T-cell (primary cell): Measurements from ENCODE around the gene TNS1. TPM values are rescaled to one million over a fixed set of nuclear protein-coding genes. Genes with fewer than 3 reads are reported as not detected.

ENCODE experiments used
- ATAC-seq, 4 experiments: fragments of 200-7000 bp in 3 of 4; fragments of 150-1000 bp in 1 of 4; cut with Tn5 transposase; replicated peaks in 1 of 4; 1 replicate in 3 of 4; 2 replicates in 1 of 4; pipeline ENCODE4 v1.10.0; 2021; ENCODE audit warnings: moderate library complexity in 3 of 4, mild to moderate bottlenecking in 2 of 4, moderate number of reproducible peaks in 1 of 4
- CTCF ChIA-PET, 2 donors: fragments of 300-600 bp; sonication (Branson Sonifier 250); formaldehyde crosslinking; loops; one replicate each; lab custom pipeline; 2022; ENCODE audit warnings: antibody characterized with exemption in 2 of 2; lab: Charles Lee
- POLR2A ChIA-PET, 2 donors: fragments of 300-600 bp; sonication (Branson Sonifier 250); formaldehyde crosslinking; loops; one replicate each; lab custom pipeline; 2022; ENCODE audit warnings: antibody characterized with exemption in 2 of 2; lab: Charles Lee
- DNase-seq, 35 experiments: peaks; one replicate each; pipeline versions ENCODE4 v3.0.0 to v3.0.0-alpha.2; 2013 to 2023
- H3K27ac ChIP-seq: one replicate; pipeline ENCODE4 v1.5.1; 2013; ENCODE audit warnings: low read length
- H3K27me3 ChIP-seq, 2 experiments: replicated peaks in 1 of 2; 1 replicate in 1 of 2; 2 replicates in 1 of 2; pipeline versions ENCODE4 v1.6.1 to v1.7.0; 2013; ENCODE audit warnings: low read length in 1 of 2, mixed read lengths in 1 of 2; ENCODE audit not compliant: control insufficient read depth in 2 of 2, insufficient read depth in 2 of 2; ENCODE audit errors: extremely low read depth in 1 of 2
- H3K36me3 ChIP-seq, 2 donors: 1 replicate in 1 of 2; 2 replicates in 1 of 2; pipeline versions ENCODE4 v1.6.1 to v1.7.0; 2013; ENCODE audit warnings: low read length in 1 of 2; ENCODE audit not compliant: control insufficient read depth in 2 of 2, insufficient read depth in 1 of 2; ENCODE audit errors: extremely low read depth in 1 of 2
- H3K4me1 ChIP-seq, 2 experiments: 1 replicate in 1 of 2; 2 replicates in 1 of 2; pipeline versions ENCODE4 v1.6.1 to v1.7.0; 2013; ENCODE audit warnings: low read length in 2 of 2, mixed read lengths in 1 of 2; ENCODE audit not compliant: insufficient read depth in 2 of 2, control insufficient read depth in 1 of 2; ENCODE audit errors: extremely low read depth in 1 of 2
- H3K4me3 ChIP-seq, 2 donors: 1 replicate in 1 of 2; 2 replicates in 1 of 2; pipeline versions ENCODE4 v1.5.1 to v1.7.0; 2013; ENCODE audit warnings: mild to moderate bottlenecking in 2 of 2, low read length in 1 of 2, moderate library complexity in 1 of 2; ENCODE audit not compliant: control insufficient read depth in 1 of 2; ENCODE audit errors: extremely low read depth in 1 of 2
- H3K9me3 ChIP-seq: 2 replicates; pipeline ENCODE4 v1.7.0; 2013
- H3K27ac Mint-ChIP-seq, 2 donors: one replicate each; pipeline ENCODE4 v1.8.0; 2020 to 2021; ENCODE audit warnings: mild to moderate bottlenecking in 2 of 2, mixed read lengths in 2 of 2
- H3K27me3 Mint-ChIP-seq, 2 donors: one replicate each; pipeline ENCODE4 v1.8.0; 2021 to 2022; ENCODE audit warnings: mixed read lengths in 2 of 2
- H3K36me3 Mint-ChIP-seq: one replicate; pipeline ENCODE4 v1.8.0; 2021; ENCODE audit warnings: mixed read lengths
- H3K4me1 Mint-ChIP-seq, 3 donors: one replicate each; pipeline ENCODE4 v1.8.0; 2020 to 2022; ENCODE audit warnings: mixed read lengths in 3 of 3, mild to moderate bottlenecking in 1 of 3
- H3K4me3 Mint-ChIP-seq, 3 donors: one replicate each; pipeline ENCODE4 v1.8.0; 2020 to 2022; ENCODE audit warnings: mild to moderate bottlenecking in 3 of 3, mixed read lengths in 3 of 3, moderate library complexity in 3 of 3
- H3K9me3 Mint-ChIP-seq, 3 donors: one replicate each; pipeline ENCODE4 v1.8.0; 2020 to 2022; ENCODE audit warnings: mixed read lengths in 3 of 3
- WGBS: methylation state at CpG from one replicate; pipeline ENCODE4 v1.1.5; 2013; ENCODE audit warnings: missing lambda C conversion rate; ENCODE audit not compliant: insufficient coverage; 5-methylcytosine and 5-hydroxymethylcytosine counted together
- total RNA-seq, 35 experiments: library from RNA in 6 of 35; stranded (reverse) in 6 of 35; fragments of 120-200 nt in 1 of 35; gene quantifications; one replicate each; pipeline versions ENCODE4 v1.2.1 to v1.2.4 and lab custom pipeline; 2013 to 2026

TNS1 gene
- total RNA-seq, 5 donors from 2014 or later (not counting 1 experiment from before 2014, with no cell fraction given) = 0.28 to 2.1 (median 1.3) TPM

DNA sequence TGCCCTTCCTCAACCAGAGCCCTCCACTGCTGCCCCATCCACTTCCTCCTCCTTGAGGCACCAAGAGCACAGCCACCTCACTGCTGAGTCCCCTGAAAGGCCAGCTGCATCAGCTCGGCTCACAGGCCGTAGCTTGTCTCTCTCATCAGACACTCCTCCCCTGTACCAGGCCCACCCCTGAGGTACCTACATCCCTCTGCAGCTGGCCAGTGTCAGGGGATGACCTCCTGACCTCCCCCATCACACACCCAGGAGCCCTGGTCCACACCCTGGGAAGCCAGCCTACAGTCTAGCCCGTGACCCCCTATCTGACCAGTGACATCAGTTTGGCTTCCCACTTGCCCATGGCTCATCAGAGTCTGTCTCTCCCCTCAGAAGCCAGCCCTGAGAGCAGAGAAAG is 205.6 kb downstream of the TNS1 start:
- no peaks in the 10 kb centered on the region for H3K9me3 ChIP-seq
- no peak overlapping the region for H3K27ac Mint-ChIP-seq
- ChIA-PET POLR2A (no interaction called here), CTCF (interaction anchor here in 1 of 2 donors (0.6 to 0.9 kb wide), 2 partner anchors 12 to 1745 kb away, joined by 3 read pairs; no protein-coding TSS in a partner anchor)
- no peak overlapping the region for H3K27ac ChIP-seq
- H3K36me3 ChIP-seq = no peaks in the 10 kb centered on the region
- H3K4me1 ChIP-seq = no peaks in the 10 kb centered on the region
- 61% methylated on average over 3 of the region's 3 CpGs for WGBS
- no peaks in the 10 kb centered on the region for H3K27me3 Mint-ChIP-seq
- no peaks in the 10 kb centered on the region for H3K27me3 ChIP-seq
- no peaks in the 10 kb centered on the region for H3K4me1 Mint-ChIP-seq
- ATAC-seq (no peak), DNase-seq (no peak)
- no peaks in the 10 kb centered on the region for H3K9me3 Mint-ChIP-seq
- no peak overlapping the region for H3K4me3 Mint-ChIP-seq
- H3K4me3 ChIP-seq = no peak overlapping the region
- H3K36me3 Mint-ChIP-seq = no peaks in the 10 kb centered on the region

GRCh38 chr2:217795706-217796465 is 206.9 kb downstream of the TNS1 start:
- no peak overlapping the region for H3K27ac Mint-ChIP-seq
- ChIA-PET CTCF (no interaction called here), POLR2A (no interaction called here)

GRCh38 chr2:217795067-217795466 is 207.7 kb downstream of the TNS1 start:
- 85% methylated on average over 5 of the region's 5 CpGs for WGBS
- H3K4me1 Mint-ChIP-seq = peaks cover 7 to 10% (median 7%) of the 10 kb centered on the region in 3 donors
- no peaks in the 10 kb centered on the region for H3K36me3 Mint-ChIP-seq
- Histone ChIP-seq H3K4me3 (no peak overlapping the region), H3K27ac (no peak overlapping the region), H3K4me1 (peaks cover 0 to 4% of the 10 kb centered on the region in 2 experiments), H3K36me3 (no peaks in the 10 kb centered on the region), H3K9me3 (no peaks in the 10 kb centered on the region), H3K27me3 (no peaks in the 10 kb centered on the region)
- no peak overlapping the region for H3K4me3 Mint-ChIP-seq
- ChIA-PET POLR2A (no interaction called here), CTCF (no interaction called here)
- H3K27me3 Mint-ChIP-seq = no peaks in the 10 kb centered on the region
- DNase-seq (no peak), ATAC-seq (no peak)
- no peak overlapping the region for H3K27ac Mint-ChIP-seq
- H3K9me3 Mint-ChIP-seq = no peaks in the 10 kb centered on the region

More at GRCh38 chr2:217795706-217796465, 206.9 kb downstream of the TNS1 start:
- DNase-seq = no peak
- no peak overlapping the region for H3K4me3 ChIP-seq
- no peaks in the 10 kb centered on the region for H3K27me3 Mint-ChIP-seq
- H3K4me3 Mint-ChIP-seq = no peak overlapping the region
- H3K27me3 ChIP-seq = no peaks in the 10 kb centered on the region
- no peak for ATAC-seq
- 90% methylated on average over 7 of the region's 11 CpGs for WGBS
- no peaks in the 10 kb centered on the region for H3K36me3 ChIP-seq
- H3K9me3 Mint-ChIP-seq = no peaks in the 10 kb centered on the region
- no peak overlapping the region for H3K27ac ChIP-seq
- H3K9me3 ChIP-seq = no peaks in the 10 kb centered on the region
- H3K36me3 Mint-ChIP-seq = no peaks in the 10 kb centered on the region
- H3K4me1 ChIP-seq = no peaks in the 10 kb centered on the region
- H3K4me1 Mint-ChIP-seq = peaks cover under 1 to 3% (median 2%) of the 10 kb centered on the region in 3 donors

- peaks cover 0 to 7% of the 10 kb centered on the region in 2 experiments for H3K27me3 ChIP-seq
- ATAC-seq = no peak
Measured at GRCh38 chr2:217794133-217794986, 208.4 kb downstream of the TNS1 start.

GRCh38 chr2:217793566-217794132 is 209.1 kb downstream of the TNS1 start:
- H3K27me3 ChIP-seq = peaks cover 0 to 9% of the 10 kb centered on the region in 2 experiments
- 86% methylated on average over 4 of the region's 8 CpGs for WGBS
- Mint-ChIP-seq H3K4me1 (peaks cover 8 to 16% (median 15%) of the 10 kb centered on the region in 3 donors), H3K9me3 (no peaks in the 10 kb centered on the region), H3K27ac (no peak overlapping the region), H3K4me3 (no peak overlapping the region), H3K27me3 (no peaks in the 10 kb centered on the region), H3K36me3 (no peaks in the 10 kb centered on the region)
- DNase-seq (no peak), ATAC-seq (no peak)
- H3K4me1 ChIP-seq = peaks cover 0 to 18% of the 10 kb centered on the region in 2 experiments
- no peak overlapping the region for H3K27ac ChIP-seq
- H3K9me3 ChIP-seq = no peaks in the 10 kb centered on the region
- ChIA-PET CTCF (interaction anchor here in 1 of 2 donors (0.6 to 1.5 kb wide), 3 partner anchors 8 to 1296 kb away, joined by 3 to 5 read pairs (median 3); no protein-coding TSS in a partner anchor), POLR2A (interaction anchor here in 1 of 2 donors (0.6 kb wide), 1 partner anchor 41 kb away, joined by 3 read pairs; no protein-coding TSS in a partner anchor)
- H3K36me3 ChIP-seq = no peaks in the 10 kb centered on the region
- H3K4me3 ChIP-seq = no peak overlapping the region

More at GRCh38 chr2:217794133-217794986, 208.4 kb downstream of the TNS1 start:
- Histone ChIP-seq H3K4me1 (peaks cover 0 to 11% of the 10 kb centered on the region in 2 experiments), H3K4me3 (no peak overlapping the region), H3K9me3 (no peaks in the 10 kb centered on the region), H3K27ac (no peak overlapping the region), H3K36me3 (no peaks in the 10 kb centered on the region)
- Mint-ChIP-seq H3K4me3 (no peak overlapping the region), H3K27ac (no peak overlapping the region), H3K9me3 (no peaks in the 10 kb centered on the region), H3K36me3 (no peaks in the 10 kb centered on the region), H3K27me3 (no peaks in the 10 kb centered on the region), H3K4me1 (peaks cover 7 to 11% (median 9%) of the 10 kb centered on the region in 3 donors)
- CTCF ChIA-PET = interaction anchor here in 1 of 2 donors (0.6 to 1.5 kb wide), 3 partner anchors 9 to 1297 kb away, joined by 3 to 5 read pairs (median 3); no protein-coding TSS in a partner anchor
- 80% methylated on average over 12 of the region's 13 CpGs for WGBS
- POLR2A ChIA-PET = interaction anchor here in 1 of 2 donors (0.6 kb wide), 1 partner anchor 40 kb away, joined by 3 read pairs; no protein-coding TSS in a partner anchor
- no peak for DNase-seq
